ENCODE results near the gene SLC12A6.

SLC12A6 gene

DNA sequence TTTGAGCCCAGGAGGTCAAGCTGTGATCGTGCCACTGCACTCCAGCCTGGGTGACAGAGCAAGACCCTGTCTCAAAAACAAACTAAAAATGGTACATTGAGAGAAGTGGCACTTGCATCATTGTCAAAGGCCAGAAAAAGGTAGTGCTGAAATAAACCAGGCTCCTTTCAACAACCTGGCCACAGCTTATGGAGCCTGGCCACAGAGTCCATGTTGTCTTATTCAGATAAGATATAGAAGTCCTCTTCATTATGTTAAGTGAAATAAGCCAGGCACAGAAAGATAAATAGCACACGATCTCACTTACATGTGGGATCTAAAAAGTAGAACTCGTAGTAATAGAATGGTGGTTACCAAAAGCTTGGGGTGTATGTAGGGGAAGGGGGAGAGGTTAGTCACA, 78.0 kb downstream of the SLC12A6 start:
- no peak for DNase-seq (ENCODE audit: low read depth)

- DNase-seq (ENCODE audit: low read depth) = no peak
Measured at GRCh38 chr15:34258151-34258550, 79.4 kb downstream of the SLC12A6 start.

DNA sequence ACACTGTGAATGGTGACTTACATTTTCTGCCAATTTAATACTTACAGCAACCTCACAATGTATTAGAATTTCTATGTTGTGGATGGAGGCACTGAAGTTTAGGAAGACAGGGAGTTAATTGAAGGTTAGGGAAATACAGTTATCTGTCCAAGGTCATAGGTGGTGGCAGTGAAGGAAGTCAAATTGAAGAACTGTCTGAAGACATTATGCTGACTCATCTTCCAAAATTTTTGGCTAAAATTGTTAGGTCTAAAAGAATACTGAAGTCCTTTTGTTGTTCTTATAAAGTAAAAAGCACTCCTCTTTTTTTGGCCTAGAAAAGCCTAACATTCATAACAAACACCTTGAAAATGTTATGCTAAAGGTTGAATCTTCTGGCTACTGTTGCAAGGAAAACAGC, 85.0 kb downstream of the SLC12A6 start:
- no peak for DNase-seq (ENCODE audit: low read depth)

DNA sequence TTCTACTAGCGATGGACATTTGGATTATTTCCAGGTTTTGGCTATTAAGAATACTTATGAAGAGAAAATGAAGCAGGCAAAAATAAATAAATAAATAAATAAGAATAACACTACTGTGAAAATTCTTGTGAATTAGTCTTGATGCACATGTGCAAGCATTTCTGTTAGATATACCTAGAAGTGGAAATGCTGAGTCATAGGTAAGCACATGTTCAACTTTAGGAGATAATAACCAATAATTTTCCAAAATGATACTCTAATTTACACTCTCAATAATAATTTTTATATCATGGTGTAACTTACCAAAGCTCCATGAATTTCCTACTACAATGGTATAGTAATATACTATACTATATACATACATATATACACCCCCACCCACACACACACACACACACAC, 89.4 kb downstream of the SLC12A6 start:
- DNase-seq (ENCODE audit: low read depth) = no peak

GRCh38 chr15:34246276-34246976, 91.2 kb downstream of the SLC12A6 start:
- DNase-seq (ENCODE audit: low read depth) = no peak

GRCh38 chr15:34243226-34243625, 94.4 kb downstream of the SLC12A6 start:
- DNase-seq (ENCODE audit: low read depth) = no peak

- DNase-seq (ENCODE audit: low read depth) = no peak
Measured at GRCh38 chr15:34242331-34242710, 95.3 kb downstream of the SLC12A6 start.

DNA sequence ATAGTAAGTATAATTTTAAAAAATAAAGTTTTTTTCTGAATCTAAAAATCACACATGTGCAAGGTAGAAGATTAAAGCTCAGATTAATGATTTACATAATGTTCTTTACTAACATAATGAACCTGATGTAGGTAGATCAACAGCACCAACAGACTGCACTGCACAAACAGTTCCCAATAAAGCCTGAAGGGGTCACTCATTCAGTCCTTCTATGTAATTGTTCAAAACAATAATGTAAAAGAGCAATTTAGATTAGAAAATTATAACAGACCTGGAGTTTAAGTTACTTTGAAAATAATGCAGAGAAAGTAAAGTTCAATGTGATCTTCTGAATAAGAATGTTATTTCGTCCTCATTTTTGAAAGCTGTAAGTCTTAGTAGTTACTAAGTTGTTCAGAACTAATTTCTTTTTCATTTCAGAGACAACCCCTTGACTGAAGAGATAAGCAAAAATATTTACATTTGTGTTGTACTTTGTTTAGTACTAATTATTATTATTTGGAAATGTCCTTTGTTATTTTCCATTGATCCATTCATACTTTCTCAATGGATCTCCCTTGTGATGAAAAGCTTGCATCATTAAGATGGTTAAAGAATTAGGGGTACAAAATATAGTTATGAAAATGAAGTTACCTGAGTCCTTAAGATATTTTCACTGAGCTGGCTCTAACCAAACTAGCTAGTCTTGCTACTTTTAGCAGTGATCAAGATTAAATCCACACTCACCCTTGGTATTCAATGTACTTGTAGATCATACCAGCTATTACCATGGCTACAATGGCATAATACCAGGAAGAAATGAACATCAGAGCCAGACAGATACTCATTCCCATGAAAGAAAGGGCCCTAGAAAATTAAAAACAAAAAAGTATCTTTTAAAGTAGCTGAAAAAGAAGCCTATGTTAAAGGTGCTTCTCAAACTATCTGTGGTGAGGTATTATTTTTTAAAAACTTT, 95.9 kb downstream of the SLC12A6 start:
- peak; percentile 21 for DNase-seq (ENCODE audit: low read depth)

- no peak for DNase-seq (ENCODE audit: low read depth)
Measured at GRCh38 chr15:34240537-34240936, 97.0 kb downstream of the SLC12A6 start.

- peak; percentile 22 for DNase-seq (ENCODE audit: low read depth)
Measured at GRCh38 chr15:34239151-34239808, 98.3 kb downstream of the SLC12A6 start.

DNA sequence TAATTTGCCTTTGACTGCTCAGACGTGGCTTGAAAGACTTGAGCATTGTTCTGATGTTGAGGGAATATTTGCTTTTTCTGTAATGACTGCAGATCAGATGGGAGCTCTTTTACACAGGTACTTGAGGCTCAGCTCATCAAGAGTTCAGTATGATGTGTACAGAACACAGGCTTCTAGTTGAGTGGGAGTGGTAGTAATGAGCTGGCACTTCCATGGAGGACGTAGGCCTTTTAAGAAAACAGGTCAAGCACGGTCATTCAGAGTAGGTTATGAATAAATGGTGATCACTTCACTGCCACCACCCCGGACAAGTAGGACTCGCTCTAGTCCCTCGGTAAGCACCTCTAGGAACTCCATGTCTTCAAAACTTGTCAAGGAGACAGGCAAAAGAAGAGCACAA, 104.0 kb downstream of the SLC12A6 start:
- DNase-seq (ENCODE audit: low read depth) = no peak

- DNase-seq (ENCODE audit: low read depth) = no peak
Measured at GRCh38 chr15:34223904-34224596, 113.5 kb downstream of the SLC12A6 start.

DNA sequence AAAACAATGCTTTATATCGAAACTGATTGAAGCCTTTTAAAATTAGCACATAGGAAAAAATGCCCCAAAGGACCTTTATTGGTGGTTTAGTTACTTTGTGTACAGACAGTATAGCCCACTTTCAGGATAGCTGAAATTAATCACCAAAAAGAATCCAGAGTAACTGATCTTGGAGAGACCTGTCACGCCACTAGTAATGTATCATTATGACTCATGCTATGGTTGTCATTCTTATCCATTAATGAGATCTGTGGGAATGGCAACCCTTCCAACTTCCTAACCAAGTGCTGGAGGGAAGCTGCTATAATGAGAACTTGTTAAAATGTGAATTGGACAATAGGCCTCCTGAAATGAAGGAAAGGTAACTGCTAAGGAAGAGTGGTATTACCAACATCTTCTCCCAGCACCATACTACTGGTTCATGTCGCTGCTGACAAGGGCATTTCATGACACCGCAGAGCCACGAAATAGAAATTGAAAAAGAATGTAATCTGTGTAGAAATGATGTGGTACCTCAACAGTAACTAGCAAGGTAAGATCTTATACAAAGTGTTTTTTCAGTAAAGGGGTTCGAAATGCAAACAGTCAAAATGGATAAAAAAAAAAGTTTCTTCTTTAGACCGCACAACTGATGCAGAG, 119.9 kb downstream of the SLC12A6 start:
- no peak for DNase-seq (ENCODE audit: low read depth)

GRCh38 chr15:34216527-34217270, 120.9 kb downstream of the SLC12A6 start:
- DNase-seq (ENCODE audit: low read depth) = no peak

GRCh38 chr15:34214135-34214534, 123.4 kb downstream of the SLC12A6 start:
- DNase-seq (ENCODE audit: low read depth) = no peak

GRCh38 chr15:34213690-34214089, 123.9 kb downstream of the SLC12A6 start:
- no peak for DNase-seq (ENCODE audit: low read depth)

DNA sequence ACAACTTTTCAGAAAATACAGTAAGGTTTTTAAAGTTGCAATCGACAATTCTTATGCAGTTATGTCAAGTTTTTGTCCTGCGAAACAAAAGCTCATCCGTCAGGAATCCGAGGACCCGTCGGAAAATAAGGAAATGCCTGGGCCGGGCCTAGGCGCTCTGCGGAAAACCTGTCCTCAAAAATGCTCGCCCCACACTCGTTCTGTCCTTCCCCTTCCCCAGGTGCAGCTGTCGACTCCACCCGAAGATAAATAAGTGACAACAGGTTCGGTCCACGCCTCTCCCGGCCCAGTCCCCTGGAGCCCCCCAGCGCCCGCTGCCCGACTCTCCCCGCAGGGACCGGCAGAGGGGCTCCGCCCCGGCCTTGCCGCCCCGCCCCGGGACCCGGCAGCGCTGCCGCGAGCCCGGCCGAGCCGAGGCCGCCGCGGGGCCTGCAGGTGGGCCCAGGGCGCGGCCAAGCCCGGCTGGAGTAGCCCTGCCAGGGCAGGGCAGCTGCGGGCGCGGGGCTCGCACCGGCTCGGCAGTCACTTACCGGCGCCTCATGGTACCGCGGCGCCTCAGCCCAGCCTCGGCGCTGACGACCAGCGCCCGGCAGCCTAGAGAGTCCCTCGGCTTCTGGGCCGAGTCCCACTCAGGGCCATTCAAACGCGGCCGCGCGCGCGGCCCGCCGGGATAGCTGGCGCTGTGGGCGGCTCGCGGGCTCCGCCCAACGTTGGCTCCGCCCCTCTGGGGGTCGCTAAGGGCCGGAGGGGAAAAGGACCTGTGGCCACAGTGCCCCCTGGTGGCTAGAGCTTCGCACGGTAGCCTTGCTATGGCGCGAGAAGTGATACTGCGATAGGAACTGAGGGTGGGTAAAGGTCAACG, 127.9 kb downstream of the SLC12A6 start, which contains the start of gene KATNBL1:
KATNBL1 (minus strand) TSS at position 676 of the 862 bp plus-strand sequence. CDS start 46,420 bp downstream, outside the sequence.
- DNase-seq (ENCODE audit: low read depth) = peak; percentile 96

DNA sequence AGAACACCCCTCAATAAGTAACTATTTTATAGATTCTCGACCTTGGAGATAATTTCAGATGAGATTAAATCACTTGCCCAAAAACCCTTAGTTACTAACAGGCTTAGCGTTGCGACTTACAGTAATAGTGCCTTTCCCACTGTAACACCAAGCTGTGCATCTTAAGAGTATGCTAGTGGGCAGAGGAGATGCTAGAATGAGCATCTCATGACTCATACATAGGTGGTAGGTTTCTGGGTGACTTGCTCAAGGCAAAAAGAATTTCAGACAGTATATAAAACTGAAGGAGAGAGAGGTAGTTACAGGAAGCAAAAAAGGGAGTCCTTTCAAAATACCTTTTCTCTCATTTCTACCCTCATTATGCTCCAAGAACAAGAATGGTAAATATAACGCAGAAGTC, 131.6 kb downstream of the SLC12A6 start:
- no peak for DNase-seq (ENCODE audit: low read depth)

DNA sequence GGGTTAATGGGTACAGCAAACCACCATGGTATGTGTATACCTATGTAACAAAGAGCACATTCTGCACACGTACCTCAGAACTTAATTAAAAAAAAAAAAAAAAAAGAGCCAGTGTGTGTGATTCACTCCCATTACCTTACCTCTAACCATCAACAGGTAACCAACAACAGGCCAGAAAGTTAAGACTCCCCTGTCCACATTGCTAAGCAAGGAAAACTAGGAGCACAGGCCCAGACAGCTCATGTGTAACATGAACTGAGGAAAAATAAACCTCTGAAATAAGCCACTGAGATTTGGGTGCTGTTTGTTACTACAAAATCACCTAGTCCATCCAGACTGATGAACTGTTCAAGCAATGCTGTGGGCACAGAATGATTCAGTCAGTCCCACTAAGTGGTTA, 133.6 kb downstream of the SLC12A6 start:
- no peak for DNase-seq (ENCODE audit: low read depth)

- no peak for DNase-seq (ENCODE audit: low read depth)
Measured at GRCh38 chr15:34203305-34203704, 134.3 kb downstream of the SLC12A6 start.

All from stimulated activated CD4-positive, alpha-beta T cell treated with anti-CD3 and anti-CD28 coated beads, Interleukin-2, amount 100 ng/mL, for 4 hours (primary cell).